Activated naive CD8-positive, alpha-beta T cell treated with anti-CD3 and anti-CD28 coated beads for 36 hours (primary cell): ENCODE data around the gene ANKRD13C. TPM values are rescaled to one million over a fixed set of nuclear protein-coding genes. Genes with fewer than 3 reads are reported as not detected.
A peak's percentile ranks its signal among the peaks of the same experiment; 100 is the strongest.

Experiments
- DNase-seq: peaks from one replicate; pipeline ENCODE4 v3.0.0; 2021
- H3K27ac Mint-ChIP-seq: one replicate; pipeline ENCODE4 v1.8.0; 2022; ENCODE audit warnings: mild to moderate bottlenecking, moderate library complexity, mixed read lengths
- H3K27me3 Mint-ChIP-seq: one replicate; pipeline ENCODE4 v1.8.0; 2022; ENCODE audit warnings: mild to moderate bottlenecking, mixed read lengths
- H3K36me3 Mint-ChIP-seq: one replicate; pipeline ENCODE4 v1.8.0; 2021; ENCODE audit warnings: mild to moderate bottlenecking, mixed read lengths
- H3K4me1 Mint-ChIP-seq: one replicate; pipeline ENCODE4 v1.8.0; 2021; ENCODE audit warnings: mixed read lengths
- H3K4me3 Mint-ChIP-seq: one replicate; pipeline ENCODE4 v1.8.0; 2022; ENCODE audit warnings: mild to moderate bottlenecking, moderate library complexity, mixed read lengths
- H3K9me3 Mint-ChIP-seq: one replicate; pipeline ENCODE4 v1.8.0; 2022; ENCODE audit warnings: mixed read lengths
- total RNA-seq, 2 experiments: library from RNA; stranded (reverse); gene quantifications; one replicate each; pipeline ENCODE4 v1.2.3, GENCODE V29; 2021

Gene ANKRD13C
- total RNA-seq, 2 experiments from 2014 or later = 18.9 to 19.7 TPM

- peaks cover 20% of the 10 kb centered on the region for H3K36me3 Mint-ChIP-seq
- no peak overlapping the region for H3K4me3 Mint-ChIP-seq
- H3K9me3 Mint-ChIP-seq = peaks cover 1% of the 10 kb centered on the region
- DNase-seq = no peak
- peaks cover 14% of the 10 kb centered on the region for H3K4me1 Mint-ChIP-seq
- no peak overlapping the region for H3K27ac Mint-ChIP-seq
- H3K27me3 Mint-ChIP-seq = no peaks in the 10 kb centered on the region
Measured at GRCh38 chr1:70336050-70336449, 18.5 kb downstream of the ANKRD13C start.

- H3K36me3 Mint-ChIP-seq = peaks cover 23% of the 10 kb centered on the region
- H3K4me3 Mint-ChIP-seq = no peak overlapping the region
- H3K4me1 Mint-ChIP-seq = peaks cover 19% of the 10 kb centered on the region
- no peak overlapping the region for H3K27ac Mint-ChIP-seq
- no peaks in the 10 kb centered on the region for H3K27me3 Mint-ChIP-seq
- H3K9me3 Mint-ChIP-seq = peaks cover 1% of the 10 kb centered on the region
- no peak for DNase-seq
Measured at GRCh38 chr1:70334436-70334835, 20.1 kb downstream of the ANKRD13C start.

GRCh38 chr1:70333245-70333644 is 21.3 kb downstream of the ANKRD13C start:
- Mint-ChIP-seq H3K4me1 (peaks cover 20% of the 10 kb centered on the region), H3K36me3 (peaks cover 18% of the 10 kb centered on the region), H3K9me3 (peaks cover 1% of the 10 kb centered on the region), H3K4me3 (no peak overlapping the region), H3K27me3 (no peaks in the 10 kb centered on the region), H3K27ac (no peak overlapping the region)
- DNase-seq = no peak

GRCh38 chr1:70331962-70332361 is 22.6 kb downstream of the ANKRD13C start:
- H3K27me3 Mint-ChIP-seq = no peaks in the 10 kb centered on the region
- no peak overlapping the region for H3K4me3 Mint-ChIP-seq
- no peak overlapping the region for H3K27ac Mint-ChIP-seq
- H3K36me3 Mint-ChIP-seq = peaks cover 16% of the 10 kb centered on the region
- H3K4me1 Mint-ChIP-seq = peaks cover 25% of the 10 kb centered on the region
- H3K9me3 Mint-ChIP-seq = no peaks in the 10 kb centered on the region
- DNase-seq = no peak

GRCh38 chr1:70327306-70328076 is 27.0 kb downstream of the ANKRD13C start:
- Mint-ChIP-seq H3K4me1 (peaks cover 16% of the 10 kb centered on the region), H3K27me3 (no peaks in the 10 kb centered on the region), H3K27ac (peak overlapping the region; percentile 3), H3K9me3 (no peaks in the 10 kb centered on the region), H3K4me3 (no peak overlapping the region), H3K36me3 (peaks cover 23% of the 10 kb centered on the region)
- DNase-seq = no peak

- Mint-ChIP-seq H3K9me3 (no peaks in the 10 kb centered on the region), H3K27ac (no peak overlapping the region), H3K27me3 (no peaks in the 10 kb centered on the region), H3K4me1 (peaks cover 12% of the 10 kb centered on the region), H3K36me3 (peaks cover 16% of the 10 kb centered on the region), H3K4me3 (no peak overlapping the region)
- DNase-seq = no peak
Measured at GRCh38 chr1:70324683-70325082, 29.8 kb downstream of the ANKRD13C start.

- H3K9me3 Mint-ChIP-seq = no peaks in the 10 kb centered on the region
- H3K4me3 Mint-ChIP-seq = no peak overlapping the region
- H3K4me1 Mint-ChIP-seq = peaks cover 13% of the 10 kb centered on the region
- H3K27ac Mint-ChIP-seq = no peak overlapping the region
- DNase-seq = no peak
- peaks cover 17% of the 10 kb centered on the region for H3K36me3 Mint-ChIP-seq
- H3K27me3 Mint-ChIP-seq = no peaks in the 10 kb centered on the region
Measured at GRCh38 chr1:70319750-70320149, 34.8 kb downstream of the ANKRD13C start.

GRCh38 chr1:70318191-70318590 is 36.3 kb downstream of the ANKRD13C start:
- peaks cover 8% of the 10 kb centered on the region for H3K36me3 Mint-ChIP-seq
- no peaks in the 10 kb centered on the region for H3K27me3 Mint-ChIP-seq
- H3K27ac Mint-ChIP-seq = no peak overlapping the region
- no peak overlapping the region for H3K4me3 Mint-ChIP-seq
- peaks cover 15% of the 10 kb centered on the region for H3K4me1 Mint-ChIP-seq
- H3K9me3 Mint-ChIP-seq = no peaks in the 10 kb centered on the region
- DNase-seq = no peak

- Mint-ChIP-seq H3K27me3 (no peaks in the 10 kb centered on the region), H3K27ac (no peak overlapping the region), H3K9me3 (no peaks in the 10 kb centered on the region), H3K4me3 (no peak overlapping the region), H3K4me1 (peaks cover 15% of the 10 kb centered on the region), H3K36me3 (peaks cover 10% of the 10 kb centered on the region)
- DNase-seq = no peak
Measured at GRCh38 chr1:70317087-70317486, 37.4 kb downstream of the ANKRD13C start.

GRCh38 chr1:70315782-70316181 is 38.7 kb downstream of the ANKRD13C start:
- H3K36me3 Mint-ChIP-seq = peaks cover 10% of the 10 kb centered on the region
- H3K4me1 Mint-ChIP-seq = peaks cover 15% of the 10 kb centered on the region
- no peak overlapping the region for H3K4me3 Mint-ChIP-seq
- H3K27me3 Mint-ChIP-seq = no peaks in the 10 kb centered on the region
- H3K9me3 Mint-ChIP-seq = no peaks in the 10 kb centered on the region
- no peak for DNase-seq
- H3K27ac Mint-ChIP-seq = no peak overlapping the region

GRCh38 chr1:70314706-70315304 is 39.7 kb downstream of the ANKRD13C start:
- Mint-ChIP-seq H3K27me3 (no peaks in the 10 kb centered on the region), H3K9me3 (no peaks in the 10 kb centered on the region), H3K36me3 (peaks cover 9% of the 10 kb centered on the region), H3K4me3 (no peak overlapping the region), H3K4me1 (peaks cover 12% of the 10 kb centered on the region), H3K27ac (no peak overlapping the region)
- no peak for DNase-seq

- Mint-ChIP-seq H3K27ac (no peak overlapping the region), H3K4me1 (peaks cover 7% of the 10 kb centered on the region), H3K4me3 (no peak overlapping the region), H3K9me3 (no peaks in the 10 kb centered on the region), H3K36me3 (peaks cover 10% of the 10 kb centered on the region), H3K27me3 (no peaks in the 10 kb centered on the region)
- DNase-seq = no peak
Measured at GRCh38 chr1:70311369-70311768, 43.2 kb downstream of the ANKRD13C start.

- no peaks in the 10 kb centered on the region for H3K4me1 Mint-ChIP-seq
- peaks cover 16% of the 10 kb centered on the region for H3K36me3 Mint-ChIP-seq
- H3K4me3 Mint-ChIP-seq = no peak overlapping the region
- no peaks in the 10 kb centered on the region for H3K9me3 Mint-ChIP-seq
- DNase-seq = no peak
- no peaks in the 10 kb centered on the region for H3K27me3 Mint-ChIP-seq
- no peak overlapping the region for H3K27ac Mint-ChIP-seq
Measured at GRCh38 chr1:70299472-70299871, 55.0 kb downstream of the ANKRD13C start.

GRCh38 chr1:70295749-70296148 is 58.8 kb downstream of the ANKRD13C start:
- H3K27me3 Mint-ChIP-seq = no peaks in the 10 kb centered on the region
- no peaks in the 10 kb centered on the region for H3K9me3 Mint-ChIP-seq
- H3K4me3 Mint-ChIP-seq = no peak overlapping the region
- peaks cover 20% of the 10 kb centered on the region for H3K36me3 Mint-ChIP-seq
- no peak overlapping the region for H3K27ac Mint-ChIP-seq
- DNase-seq = no peak
- H3K4me1 Mint-ChIP-seq = no peaks in the 10 kb centered on the region

- H3K27ac Mint-ChIP-seq = no peak overlapping the region
Measured at GRCh38 chr1:70293186-70293843, 61.2 kb downstream of the ANKRD13C start.

More at GRCh38 chr1:70293186-70293843, 61.2 kb downstream of the ANKRD13C start:
- Mint-ChIP-seq H3K4me3 (no peak overlapping the region), H3K9me3 (no peaks in the 10 kb centered on the region), H3K27me3 (no peaks in the 10 kb centered on the region), H3K36me3 (peaks cover 16% of the 10 kb centered on the region), H3K4me1 (no peaks in the 10 kb centered on the region)
- DNase-seq = no peak
